Activated T-helper 17 cell treated with anti-CD3 and anti-CD28 coated beads, Interleukin-2, amount 50 U/mL, for 72 hours (primary cell): ENCODE data around the gene LRP2. TPM values are rescaled to one million over a fixed set of nuclear protein-coding genes. Genes with fewer than 3 reads are reported as not detected.
"Not testable (repeated sequence)": the region's sequence is repeated elsewhere in the genome, so short reads cannot be mapped to it uniquely, and the experiment has no call there.

ENCODE experiments used
- ATAC-seq: fragments of 150-1000 bp; cut with Tn5 transposase; replicated peaks from 2 replicates; pipeline ENCODE4 v1.10.0; 2021; ENCODE audit warnings: mild to moderate bottlenecking, moderate library complexity
- H3K27ac Mint-ChIP-seq: one replicate; pipeline ENCODE4 v1.8.0; 2022; ENCODE audit warnings: mixed read lengths
- H3K27me3 Mint-ChIP-seq: one replicate; pipeline ENCODE4 v1.8.0; 2022; ENCODE audit warnings: mixed read lengths
- H3K36me3 Mint-ChIP-seq: one replicate; pipeline ENCODE4 v1.8.0; 2022; ENCODE audit warnings: low read depth, mild to moderate bottlenecking, mixed read lengths
- H3K4me1 Mint-ChIP-seq: one replicate; pipeline ENCODE4 v1.8.0; 2022; ENCODE audit warnings: mixed read lengths
- H3K4me3 Mint-ChIP-seq: one replicate; pipeline ENCODE4 v1.8.0; 2022; ENCODE audit warnings: mild to moderate bottlenecking, mixed read lengths
- H3K9me3 Mint-ChIP-seq: one replicate; pipeline ENCODE4 v1.8.0; 2022; ENCODE audit warnings: mixed read lengths
- total RNA-seq, 2 donors: library from RNA; stranded (reverse); gene quantifications; one replicate each; pipeline ENCODE4 v1.2.3, GENCODE V29; 2022

The LRP2 gene
- total RNA-seq, 2 donors from 2014 or later: 0.22 to 4.4 TPM

DNA sequence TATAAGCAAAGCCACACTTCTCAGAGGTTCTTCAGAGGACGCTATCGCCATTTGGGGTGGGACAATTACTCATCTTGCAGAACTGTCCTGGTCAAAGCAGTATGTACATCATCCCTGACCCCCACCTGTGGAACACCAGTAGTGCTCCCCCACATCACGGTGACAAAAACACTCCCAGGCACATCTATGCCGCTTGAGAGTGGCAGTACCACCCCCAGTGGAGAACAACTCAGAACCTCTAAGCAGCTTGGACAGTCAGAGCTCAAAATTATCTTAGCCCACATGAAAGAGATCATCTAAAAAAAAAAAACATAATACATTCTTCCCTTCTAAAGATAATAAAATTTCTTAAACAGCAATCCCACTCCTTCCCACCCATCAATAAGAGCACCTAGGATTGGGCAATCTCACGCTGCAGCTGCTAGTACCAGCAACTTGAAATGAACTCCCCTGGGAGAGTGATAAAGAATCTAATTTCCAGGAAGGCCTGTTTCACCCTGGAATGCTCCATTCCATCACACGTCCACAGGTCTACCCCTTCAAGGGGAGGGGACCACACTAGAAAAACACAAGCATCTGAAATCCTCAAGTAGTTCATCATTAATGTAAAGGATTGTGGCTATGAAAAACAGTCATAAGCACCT lies 31.7 kb downstream of the LRP2 start:
- peaks cover 5% of the 10 kb centered on the region for H3K4me1 Mint-ChIP-seq
- peaks cover 6% of the 10 kb centered on the region for H3K27me3 Mint-ChIP-seq
- no peaks in the 10 kb centered on the region for H3K36me3 Mint-ChIP-seq
- H3K4me3 Mint-ChIP-seq: no peak overlapping the region
- H3K27ac Mint-ChIP-seq: no peak overlapping the region
- ATAC-seq: no peak
- H3K9me3 Mint-ChIP-seq: no peaks in the 10 kb centered on the region

DNA sequence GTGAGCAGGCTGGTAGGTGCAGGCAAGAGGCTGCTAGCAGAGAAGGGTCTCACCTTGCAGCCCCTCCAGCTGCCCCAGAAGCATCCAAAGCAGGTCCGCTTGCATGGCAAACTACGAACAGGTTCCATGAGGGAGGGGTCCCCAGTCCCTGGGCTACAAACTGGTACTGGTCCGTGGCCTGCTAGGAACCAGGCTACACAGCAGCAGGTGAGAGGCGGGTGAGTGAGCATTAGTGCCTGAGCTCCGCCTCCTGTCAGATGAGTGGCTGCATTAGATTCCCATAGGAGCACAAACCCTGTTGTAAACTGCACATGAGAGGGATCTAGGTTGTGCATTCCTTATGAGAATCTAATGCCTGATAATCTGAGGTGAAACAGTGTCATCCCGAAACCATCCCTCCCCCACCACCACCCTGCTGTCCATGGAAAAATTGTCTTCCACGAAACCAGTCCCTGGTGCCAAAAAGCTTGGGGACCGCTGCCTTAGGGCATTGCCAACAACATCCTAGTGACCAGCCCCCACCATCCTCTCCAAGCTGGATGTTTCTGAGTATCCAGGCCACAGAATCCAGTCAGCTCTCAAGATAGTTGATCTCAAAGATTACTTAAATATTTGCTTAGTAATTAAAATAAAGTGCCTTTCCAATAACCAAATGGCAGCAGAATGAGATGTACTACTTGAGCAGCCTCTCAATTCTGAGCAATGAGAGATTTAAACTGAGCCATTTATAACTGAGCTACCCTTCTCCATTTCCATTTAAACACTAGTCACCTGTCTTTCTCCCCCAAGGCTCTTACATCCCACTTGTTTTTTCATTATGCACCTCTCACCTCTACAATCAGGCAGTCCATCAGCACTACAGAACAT lies 32.4 kb downstream of the LRP2 start:
- H3K4me1 Mint-ChIP-seq: peaks cover 5% of the 10 kb centered on the region
- H3K27ac Mint-ChIP-seq: no peak overlapping the region
- no peak for ATAC-seq

GRCh38 chr2:169328785-169329184 lies 33.5 kb downstream of the LRP2 start:
- Mint-ChIP-seq H3K27me3 (peaks cover 9% of the 10 kb centered on the region), H3K4me1 (peaks cover 5% of the 10 kb centered on the region), H3K9me3 (no peaks in the 10 kb centered on the region), H3K4me3 (no peak overlapping the region), H3K36me3 (no peaks in the 10 kb centered on the region), H3K27ac (no peak overlapping the region)
- no peak for ATAC-seq

More for the DNA sequence above, 32.4 kb downstream of the LRP2 start:
- H3K27me3 Mint-ChIP-seq: peaks cover 6% of the 10 kb centered on the region
- no peaks in the 10 kb centered on the region for H3K9me3 Mint-ChIP-seq
- no peaks in the 10 kb centered on the region for H3K36me3 Mint-ChIP-seq
- no peak overlapping the region for H3K4me3 Mint-ChIP-seq

DNA sequence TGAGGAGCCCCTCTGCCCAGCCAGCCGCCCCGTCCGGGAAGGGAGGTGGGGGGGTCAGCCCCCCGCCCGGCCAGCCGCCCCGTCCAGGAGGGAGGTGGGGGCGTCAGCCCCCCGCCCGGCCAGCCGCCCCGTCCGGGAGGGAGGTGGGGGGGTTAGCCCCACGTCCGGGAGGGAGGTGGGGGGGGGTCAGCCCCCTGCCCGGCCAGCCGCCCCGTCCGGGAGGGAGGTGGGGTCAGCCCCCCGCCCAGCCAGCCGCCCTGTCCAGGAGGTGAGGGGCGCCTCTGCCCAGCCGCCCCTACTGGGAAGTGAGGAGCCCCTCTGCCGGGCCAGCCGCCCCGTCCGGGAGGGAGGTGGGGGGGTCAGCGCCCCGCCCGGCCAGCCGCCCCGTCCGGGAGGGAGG lies 34.5 kb downstream of the LRP2 start:
- H3K9me3 Mint-ChIP-seq, H3K4me3 Mint-ChIP-seq, H3K36me3 Mint-ChIP-seq, H3K27ac Mint-ChIP-seq, H3K4me1 Mint-ChIP-seq, ATAC-seq: not testable (repeated sequence)
- peaks cover 14% of the 10 kb centered on the region for H3K27me3 Mint-ChIP-seq

DNA sequence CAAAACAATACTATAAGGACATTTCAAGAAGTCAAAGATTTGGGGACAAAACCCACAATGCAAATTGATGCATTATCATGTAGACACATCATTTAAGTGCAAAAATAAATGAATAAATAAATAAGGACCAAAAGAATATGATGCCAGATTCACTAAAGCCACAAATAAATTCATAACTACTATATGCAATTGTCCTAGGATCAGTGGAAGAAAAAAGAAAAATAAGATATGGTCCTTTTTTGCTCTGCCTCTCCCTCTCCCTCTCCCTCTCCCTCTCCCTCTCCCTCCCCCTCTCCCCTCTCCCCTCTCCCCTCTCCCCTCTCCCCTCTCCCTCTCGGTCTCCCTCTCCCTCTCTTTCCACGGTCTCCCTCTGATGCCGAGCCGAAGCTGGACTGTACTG lies 36.4 kb downstream of the LRP2 start:
- not testable (repeated sequence) for ATAC-seq, H3K4me1 Mint-ChIP-seq, H3K27ac Mint-ChIP-seq, H3K4me3 Mint-ChIP-seq, H3K9me3 Mint-ChIP-seq, H3K36me3 Mint-ChIP-seq
- H3K27me3 Mint-ChIP-seq: peaks cover 14% of the 10 kb centered on the region

GRCh38 chr2:169324581-169325260 lies 37.6 kb downstream of the LRP2 start:
- Mint-ChIP-seq H3K27me3 (peaks cover 18% of the 10 kb centered on the region), H3K4me3 (no peak overlapping the region), H3K9me3 (no peaks in the 10 kb centered on the region), H3K27ac (no peak overlapping the region), H3K36me3 (no peaks in the 10 kb centered on the region), H3K4me1 (peaks cover 5% of the 10 kb centered on the region)
- ATAC-seq: no peak

- H3K4me1 Mint-ChIP-seq: peaks cover under 1% of the 10 kb centered on the region
- H3K4me3 Mint-ChIP-seq: no peak overlapping the region
- no peak overlapping the region for H3K27ac Mint-ChIP-seq
- H3K36me3 Mint-ChIP-seq: no peaks in the 10 kb centered on the region
- H3K9me3 Mint-ChIP-seq: no peaks in the 10 kb centered on the region
- ATAC-seq: no peak
- peaks cover 17% of the 10 kb centered on the region for H3K27me3 Mint-ChIP-seq
These were observed 38.5 kb downstream of the LRP2 start for GRCh38 chr2:169323841-169324240.

GRCh38 chr2:169320561-169320960 lies 41.8 kb downstream of the LRP2 start:
- no peaks in the 10 kb centered on the region for H3K9me3 Mint-ChIP-seq
- H3K27me3 Mint-ChIP-seq: peaks cover 32% of the 10 kb centered on the region
- ATAC-seq: no peak
- no peak overlapping the region for H3K27ac Mint-ChIP-seq
- no peaks in the 10 kb centered on the region for H3K4me1 Mint-ChIP-seq
- H3K4me3 Mint-ChIP-seq: no peak overlapping the region
- H3K36me3 Mint-ChIP-seq: no peaks in the 10 kb centered on the region

DNA sequence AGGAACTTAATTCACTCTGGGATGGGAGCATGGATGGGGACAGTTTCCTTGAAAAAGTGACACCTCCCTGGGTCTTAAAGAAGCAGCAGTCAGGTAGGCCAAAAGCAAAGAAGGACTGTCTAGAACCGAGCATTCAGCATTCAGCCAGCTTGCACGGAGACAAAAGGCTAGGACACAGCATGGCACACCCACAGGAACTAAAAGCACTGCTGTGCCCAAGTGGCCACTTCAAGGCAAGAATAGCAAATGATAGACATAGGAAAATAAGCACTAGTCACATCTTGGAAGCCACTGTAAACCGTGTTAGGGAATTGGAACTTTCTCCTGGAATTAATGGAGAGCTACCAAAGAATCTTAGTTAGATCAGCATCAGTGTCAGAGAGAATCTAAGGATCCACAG lies 47.0 kb downstream of the LRP2 start:
- H3K27me3 Mint-ChIP-seq: peaks cover 35% of the 10 kb centered on the region
- H3K9me3 Mint-ChIP-seq: no peaks in the 10 kb centered on the region
- ATAC-seq: no peak
- H3K4me3 Mint-ChIP-seq: no peak overlapping the region
- no peak overlapping the region for H3K27ac Mint-ChIP-seq
- no peaks in the 10 kb centered on the region for H3K4me1 Mint-ChIP-seq
- H3K36me3 Mint-ChIP-seq: no peaks in the 10 kb centered on the region

DNA sequence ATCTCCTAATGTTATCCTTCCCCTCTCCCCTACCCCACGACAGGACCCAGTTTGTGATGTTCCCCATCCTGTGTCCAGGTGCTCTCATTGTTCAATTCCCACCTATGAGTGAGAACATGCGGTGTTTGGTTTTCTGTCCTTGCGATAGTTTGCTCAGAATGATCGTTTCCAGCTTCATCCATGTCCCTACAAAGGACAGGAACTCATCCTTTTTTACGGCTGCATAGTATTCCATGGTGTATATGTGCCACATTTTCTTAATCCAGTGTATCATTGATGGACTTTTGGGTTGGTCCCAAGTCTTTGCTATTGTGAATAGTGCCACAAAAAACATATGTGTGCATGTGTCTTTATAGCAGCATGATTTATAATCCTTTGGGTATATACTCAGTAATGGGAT lies 54.0 kb downstream of the LRP2 start:
- not testable (repeated sequence) for H3K36me3 Mint-ChIP-seq, H3K27ac Mint-ChIP-seq, H3K4me1 Mint-ChIP-seq, ATAC-seq, H3K4me3 Mint-ChIP-seq, H3K9me3 Mint-ChIP-seq
- H3K27me3 Mint-ChIP-seq: peaks cover 18% of the 10 kb centered on the region

GRCh38 chr2:169304689-169305088 lies 57.6 kb downstream of the LRP2 start:
- not testable (repeated sequence) for H3K4me1 Mint-ChIP-seq, ATAC-seq, H3K27ac Mint-ChIP-seq, H3K9me3 Mint-ChIP-seq, H3K36me3 Mint-ChIP-seq, H3K4me3 Mint-ChIP-seq, H3K27me3 Mint-ChIP-seq

GRCh38 chr2:169303579-169304305 lies 58.6 kb downstream of the LRP2 start:
- Mint-ChIP-seq H3K4me3 (no peak overlapping the region), H3K27ac (no peak overlapping the region), H3K9me3 (no peaks in the 10 kb centered on the region), H3K27me3 (peaks cover 8% of the 10 kb centered on the region), H3K36me3 (no peaks in the 10 kb centered on the region), H3K4me1 (no peaks in the 10 kb centered on the region)
- no peak for ATAC-seq

DNA sequence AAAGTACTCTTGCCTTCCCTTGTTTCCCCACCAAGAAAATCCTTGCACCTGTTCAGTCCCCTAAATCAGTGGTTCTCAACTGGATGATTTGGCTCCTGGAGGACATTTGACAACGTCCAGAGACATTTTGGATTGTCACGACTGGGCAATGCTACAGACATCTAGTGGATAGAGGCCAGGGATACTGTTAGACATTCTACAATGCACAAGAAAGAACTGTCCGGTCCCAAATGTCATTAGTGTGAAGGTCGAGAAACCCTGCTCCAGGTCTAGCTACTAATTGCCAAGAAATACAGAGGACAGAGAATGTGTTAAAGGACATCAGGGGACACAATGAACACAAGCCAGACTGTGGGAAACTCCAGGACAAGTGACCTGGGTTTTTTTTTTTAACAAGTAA lies 60.0 kb downstream of the LRP2 start:
- peaks cover 15% of the 10 kb centered on the region for H3K27me3 Mint-ChIP-seq
- H3K27ac Mint-ChIP-seq: no peak overlapping the region
- H3K9me3 Mint-ChIP-seq: no peaks in the 10 kb centered on the region
- no peak for ATAC-seq
- no peaks in the 10 kb centered on the region for H3K4me1 Mint-ChIP-seq
- no peak overlapping the region for H3K4me3 Mint-ChIP-seq
- no peaks in the 10 kb centered on the region for H3K36me3 Mint-ChIP-seq

GRCh38 chr2:169301596-169302335 lies 60.6 kb downstream of the LRP2 start:
- Mint-ChIP-seq H3K27me3 (peaks cover 20% of the 10 kb centered on the region), H3K36me3 (no peaks in the 10 kb centered on the region), H3K4me3 (no peak overlapping the region), H3K4me1 (no peaks in the 10 kb centered on the region), H3K27ac (no peak overlapping the region), H3K9me3 (no peaks in the 10 kb centered on the region)
- no peak for ATAC-seq
